Effector memory CD8-positive, alpha-beta T cell (primary cell): Measurements from ENCODE around the gene GJA5.
A peak's percentile ranks its signal among the peaks of the same experiment; 100 is the strongest.

Experiments used
- ATAC-seq: fragments of 150-1000 bp; cut with Tn5 transposase; replicated peaks from 2 replicates; pipeline ENCODE4 v1.10.0; 2021; ENCODE audit warnings: mild to moderate bottlenecking, moderate library complexity
- DNase-seq, 3 experiments: peaks; one replicate each; pipeline ENCODE4 v3.0.0; 2021
- H3K27ac Mint-ChIP-seq, 2 donors: one replicate each; pipeline ENCODE4 v1.8.0; 2022; ENCODE audit warnings: mild to moderate bottlenecking in 2 of 2, mixed read lengths in 2 of 2, moderate library complexity in 2 of 2
- H3K27me3 Mint-ChIP-seq, 2 donors: one replicate each; pipeline ENCODE4 v1.8.0; 2022; ENCODE audit warnings: mixed read lengths in 2 of 2
- H3K36me3 Mint-ChIP-seq: one replicate; pipeline ENCODE4 v1.8.0; 2022; ENCODE audit warnings: mild to moderate bottlenecking, moderate library complexity, mixed read lengths; ENCODE audit not compliant: insufficient read depth
- H3K4me1 Mint-ChIP-seq, 2 donors: one replicate each; pipeline ENCODE4 v1.8.0; 2022; ENCODE audit warnings: low read depth in 2 of 2, mixed read lengths in 2 of 2
- H3K4me3 Mint-ChIP-seq, 2 donors: one replicate each; pipeline ENCODE4 v1.8.0; 2022; ENCODE audit warnings: mild to moderate bottlenecking in 2 of 2, mixed read lengths in 2 of 2, moderate library complexity in 2 of 2
- H3K9me3 Mint-ChIP-seq, 2 donors: one replicate each; pipeline ENCODE4 v1.8.0; 2022; ENCODE audit warnings: mixed read lengths in 2 of 2

GJA5 gene

DNA sequence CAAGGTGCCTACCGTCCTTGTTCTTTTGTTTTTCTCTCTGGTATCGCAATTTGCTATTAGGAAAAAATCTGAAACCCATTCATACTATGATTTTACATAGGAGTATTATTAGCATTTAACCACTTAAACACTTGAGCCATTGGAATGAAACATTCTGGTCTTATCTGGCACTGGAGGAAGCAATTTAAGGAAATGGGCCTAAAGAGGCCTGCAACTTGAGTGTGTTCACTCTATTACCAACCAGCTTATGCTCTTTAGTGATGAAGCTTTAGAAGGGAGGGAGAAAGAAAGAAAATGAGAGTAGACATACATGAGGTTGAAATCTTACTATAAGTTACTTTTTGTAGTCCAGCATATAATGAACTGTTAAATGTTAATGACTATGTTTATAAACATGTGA is 5.7 kb downstream of the GJA5 start:
- DNase-seq (no peak), ATAC-seq (no peak)
- peak overlapping the region in 1 of 2 donors; percentile 3 for H3K27ac Mint-ChIP-seq
- H3K27me3 Mint-ChIP-seq: peaks cover 6 to 33% of the 10 kb centered on the region in 2 donors
- H3K36me3 Mint-ChIP-seq: no peaks in the 10 kb centered on the region
- H3K9me3 Mint-ChIP-seq: no peaks in the 10 kb centered on the region
- H3K4me3 Mint-ChIP-seq: no peak overlapping the region
- no peaks in the 10 kb centered on the region for H3K4me1 Mint-ChIP-seq

DNA sequence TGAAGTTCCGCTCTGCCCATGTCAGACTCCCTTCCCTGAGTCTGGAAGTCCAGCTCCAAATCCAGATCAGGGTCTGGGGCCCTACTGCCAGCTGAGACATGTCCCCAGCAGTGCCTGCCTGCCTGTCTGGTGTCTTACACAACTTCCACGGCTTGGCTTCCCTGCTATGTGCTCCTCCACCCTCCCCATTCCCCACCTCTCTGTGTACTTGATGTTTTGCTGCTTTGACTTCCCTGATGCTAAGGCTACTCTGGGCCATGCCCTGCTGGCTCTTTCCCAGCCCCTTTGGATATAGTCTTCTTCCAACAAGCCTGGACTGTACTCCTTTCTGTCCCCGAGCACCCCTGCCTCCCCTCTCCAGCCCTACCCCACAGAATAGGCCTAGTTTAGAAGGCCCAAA is 7.3 kb downstream of the GJA5 start:
- Mint-ChIP-seq H3K4me1 (no peaks in the 10 kb centered on the region), H3K27me3 (peaks cover 0 to 19% of the 10 kb centered on the region in 2 donors), H3K27ac (peak overlapping the region in 1 of 2 donors; percentile 29), H3K9me3 (no peaks in the 10 kb centered on the region), H3K4me3 (no peak overlapping the region), H3K36me3 (no peaks in the 10 kb centered on the region)
- DNase-seq: no peak
- no peak for ATAC-seq

DNA sequence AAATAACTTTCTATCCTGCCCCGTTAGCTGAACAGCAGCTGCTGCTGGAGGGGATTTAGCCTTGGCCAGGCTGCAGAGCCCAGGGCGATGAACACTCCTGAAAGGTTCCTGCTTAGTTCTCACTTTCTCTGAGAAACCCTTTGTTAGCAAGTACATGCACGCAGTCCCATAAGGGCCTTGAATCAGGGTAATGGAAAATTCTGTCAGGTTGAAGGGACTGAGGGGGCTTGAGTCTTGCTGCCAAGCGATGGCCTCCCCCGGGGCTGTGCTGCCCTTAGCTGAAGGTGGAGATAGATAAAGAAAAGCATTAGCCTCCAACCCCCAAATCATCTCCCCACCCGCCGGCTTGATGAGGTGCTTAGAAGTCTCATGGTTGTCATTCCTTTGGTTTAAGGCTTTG is 7.9 kb downstream of the GJA5 start:
- DNase-seq (no peak), ATAC-seq (no peak)
- Mint-ChIP-seq H3K27me3 (peaks cover 0 to 19% of the 10 kb centered on the region in 2 donors), H3K4me3 (no peak overlapping the region), H3K9me3 (no peaks in the 10 kb centered on the region), H3K36me3 (no peaks in the 10 kb centered on the region), H3K27ac (no peak overlapping the region), H3K4me1 (no peaks in the 10 kb centered on the region)

DNA sequence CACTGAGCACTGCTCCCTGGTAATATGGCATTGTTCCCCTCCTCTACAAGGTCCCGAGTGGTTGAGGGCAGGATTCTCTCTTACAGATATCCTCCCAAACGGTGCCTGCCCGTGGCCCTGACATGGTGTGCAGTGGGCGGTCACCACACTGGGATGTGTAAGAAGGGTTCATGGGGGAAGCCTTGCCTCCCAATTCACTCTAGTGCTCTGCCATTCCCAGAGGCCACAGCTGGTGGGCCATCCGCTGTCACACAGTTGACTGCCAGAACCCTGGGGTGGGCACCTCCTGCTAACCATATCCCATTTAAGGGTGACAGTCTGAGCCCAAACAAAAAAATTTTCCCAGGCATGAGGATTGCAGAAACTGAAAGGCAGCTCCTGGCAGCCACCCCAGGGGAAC is 9.1 kb downstream of the GJA5 start:
- Mint-ChIP-seq H3K27me3 (peaks cover 10 to 11% of the 10 kb centered on the region in 2 donors), H3K4me1 (no peaks in the 10 kb centered on the region), H3K9me3 (no peaks in the 10 kb centered on the region), H3K27ac (no peak overlapping the region), H3K36me3 (no peaks in the 10 kb centered on the region), H3K4me3 (no peak overlapping the region)
- no peak for DNase-seq
- ATAC-seq: no peak

DNA sequence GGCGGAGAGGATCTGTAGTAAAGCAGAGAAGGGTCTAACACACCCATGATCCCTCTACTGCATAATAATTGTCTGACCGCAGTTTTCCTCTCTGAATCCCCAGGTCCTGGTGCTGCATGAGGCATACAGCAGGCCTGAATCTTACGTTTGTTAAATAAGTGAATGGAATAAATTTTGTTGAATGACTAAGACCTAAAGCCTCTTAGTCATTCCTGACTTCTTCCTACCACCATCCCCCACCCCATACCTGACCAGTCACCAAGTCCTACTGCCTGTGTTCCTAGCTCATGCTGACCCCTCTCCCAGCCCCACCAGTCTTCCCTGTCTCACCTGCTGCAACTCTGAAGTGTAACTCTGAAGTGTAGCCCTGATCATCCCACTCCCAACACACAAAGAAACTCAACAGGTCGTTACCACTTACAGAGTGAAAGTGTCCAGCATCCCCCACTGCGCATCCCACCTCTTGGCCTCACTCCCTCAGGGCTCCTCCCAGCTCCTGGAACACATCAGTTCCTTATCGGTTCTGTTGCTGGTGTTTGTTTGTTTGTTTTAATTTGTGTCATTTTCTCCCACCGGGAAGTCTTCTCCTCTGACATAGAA is 9.7 kb downstream of the GJA5 start:
- ATAC-seq (no peak), DNase-seq (no peak)
- Mint-ChIP-seq H3K27me3 (peaks cover 11 to 12% of the 10 kb centered on the region in 2 donors), H3K27ac (no peak overlapping the region), H3K4me1 (no peaks in the 10 kb centered on the region), H3K4me3 (no peak overlapping the region), H3K36me3 (no peaks in the 10 kb centered on the region), H3K9me3 (no peaks in the 10 kb centered on the region)

DNA sequence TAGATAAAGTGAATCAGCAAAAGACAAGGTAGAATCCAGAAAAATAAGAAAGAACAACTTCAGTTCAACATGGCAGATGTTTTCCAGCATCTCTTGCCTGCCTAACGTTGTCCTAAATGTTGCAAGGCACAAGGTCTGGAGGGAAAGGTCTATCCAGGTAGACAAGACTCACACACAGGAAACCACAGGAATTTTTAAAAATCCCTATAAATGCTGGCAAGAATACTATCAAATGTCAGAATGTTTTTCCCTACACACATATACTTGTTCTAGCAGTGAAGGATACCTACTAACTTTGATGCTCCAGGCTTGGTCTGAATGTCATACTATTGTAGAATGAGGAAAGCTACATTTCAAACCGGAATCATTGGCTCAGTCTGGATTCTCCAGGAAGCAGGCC is 10.6 kb downstream of the GJA5 start:
- H3K4me3 Mint-ChIP-seq: no peak overlapping the region
- H3K4me1 Mint-ChIP-seq: no peaks in the 10 kb centered on the region
- no peak overlapping the region for H3K27ac Mint-ChIP-seq
- peaks cover 11 to 12% of the 10 kb centered on the region in 2 donors for H3K27me3 Mint-ChIP-seq
- H3K9me3 Mint-ChIP-seq: no peaks in the 10 kb centered on the region
- no peaks in the 10 kb centered on the region for H3K36me3 Mint-ChIP-seq
- DNase-seq (no peak), ATAC-seq (no peak)

DNA sequence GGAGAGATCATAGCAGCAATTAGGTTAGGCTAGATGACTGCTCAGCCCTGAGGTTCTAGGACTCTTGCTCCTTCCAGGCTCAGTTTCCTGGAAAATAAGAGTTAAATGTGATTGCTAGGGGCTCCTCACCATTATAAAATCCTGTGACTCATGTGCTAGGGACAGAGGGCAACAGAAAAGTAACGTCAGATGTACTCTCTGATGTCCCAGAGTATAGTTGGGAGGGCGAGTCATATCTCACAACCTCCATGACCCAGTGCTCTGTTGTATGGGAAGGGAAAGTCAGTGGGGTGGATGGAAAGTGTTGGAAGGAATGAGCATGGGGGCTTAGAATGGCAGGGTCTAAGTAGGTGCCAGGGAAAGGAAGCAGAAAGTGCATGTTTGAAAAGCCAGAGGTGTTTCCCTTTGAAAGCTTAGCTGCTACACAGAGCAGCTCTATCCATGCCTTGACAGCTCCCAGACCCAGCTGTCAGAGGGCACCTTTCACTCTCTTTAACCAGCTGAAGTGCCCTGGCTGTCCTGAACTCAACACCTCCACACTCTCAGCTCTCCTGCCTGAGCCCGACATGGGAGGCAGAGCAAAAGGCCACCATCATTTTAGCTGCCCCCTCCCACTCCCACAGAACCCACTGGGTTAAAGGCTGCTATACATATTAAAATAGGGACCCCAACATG is 11.6 kb downstream of the GJA5 start:
- DNase-seq (no peak), ATAC-seq (no peak)
- peaks cover 18 to 19% of the 10 kb centered on the region in 2 donors for H3K27me3 Mint-ChIP-seq
- no peak overlapping the region for H3K4me3 Mint-ChIP-seq
- H3K9me3 Mint-ChIP-seq: no peaks in the 10 kb centered on the region
- no peaks in the 10 kb centered on the region for H3K4me1 Mint-ChIP-seq
- H3K36me3 Mint-ChIP-seq: no peaks in the 10 kb centered on the region
- no peak overlapping the region for H3K27ac Mint-ChIP-seq

DNA sequence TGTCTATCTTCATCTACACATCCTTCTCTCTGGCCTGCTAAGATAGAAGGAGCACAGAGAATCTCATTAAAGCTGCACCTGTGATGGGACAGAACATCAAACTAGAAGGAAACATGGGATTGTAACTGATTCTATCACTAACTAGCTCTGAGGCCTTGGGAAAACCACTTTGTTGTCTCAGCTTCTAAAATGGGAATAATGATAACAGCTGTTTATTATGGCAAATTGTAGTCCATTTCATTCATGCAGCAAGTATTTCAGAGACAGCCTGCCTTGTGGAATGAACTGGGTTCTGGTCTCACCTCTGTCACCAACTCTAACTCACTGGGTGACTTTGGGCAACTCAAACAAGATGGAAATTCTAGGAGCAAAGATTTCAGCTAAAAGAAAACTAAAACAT is 12.4 kb downstream of the GJA5 start:
- Mint-ChIP-seq H3K36me3 (no peaks in the 10 kb centered on the region), H3K9me3 (no peaks in the 10 kb centered on the region), H3K4me1 (no peaks in the 10 kb centered on the region), H3K27ac (no peak overlapping the region), H3K4me3 (no peak overlapping the region), H3K27me3 (peaks cover 18 to 19% of the 10 kb centered on the region in 2 donors)
- DNase-seq: no peak
- ATAC-seq: no peak

DNA sequence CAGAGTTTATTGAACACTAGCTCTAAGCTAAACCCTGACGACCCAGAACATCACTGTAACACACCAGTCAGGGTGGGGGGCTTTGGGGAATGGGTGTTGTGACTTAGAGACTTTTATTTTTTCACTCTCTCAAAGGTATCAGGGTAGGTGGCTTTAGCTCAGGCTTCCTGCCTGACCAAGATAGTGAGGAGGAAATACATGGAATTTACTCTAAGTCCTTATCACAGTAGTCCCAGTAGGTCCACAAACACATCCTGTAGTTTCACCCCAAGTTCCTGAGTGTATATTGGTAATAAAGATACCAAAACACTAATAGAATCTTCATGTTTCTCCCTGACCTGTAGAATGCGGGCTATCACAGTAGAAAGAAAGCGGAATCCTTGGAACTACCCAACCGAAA is 15.1 kb downstream of the GJA5 start:
- H3K4me1 Mint-ChIP-seq: no peaks in the 10 kb centered on the region
- H3K9me3 Mint-ChIP-seq: no peaks in the 10 kb centered on the region
- H3K36me3 Mint-ChIP-seq: no peaks in the 10 kb centered on the region
- no peak overlapping the region for H3K27ac Mint-ChIP-seq
- H3K27me3 Mint-ChIP-seq: peaks cover 25 to 27% of the 10 kb centered on the region in 2 donors
- H3K4me3 Mint-ChIP-seq: no peak overlapping the region
- ATAC-seq: no peak
- no peak for DNase-seq

DNA sequence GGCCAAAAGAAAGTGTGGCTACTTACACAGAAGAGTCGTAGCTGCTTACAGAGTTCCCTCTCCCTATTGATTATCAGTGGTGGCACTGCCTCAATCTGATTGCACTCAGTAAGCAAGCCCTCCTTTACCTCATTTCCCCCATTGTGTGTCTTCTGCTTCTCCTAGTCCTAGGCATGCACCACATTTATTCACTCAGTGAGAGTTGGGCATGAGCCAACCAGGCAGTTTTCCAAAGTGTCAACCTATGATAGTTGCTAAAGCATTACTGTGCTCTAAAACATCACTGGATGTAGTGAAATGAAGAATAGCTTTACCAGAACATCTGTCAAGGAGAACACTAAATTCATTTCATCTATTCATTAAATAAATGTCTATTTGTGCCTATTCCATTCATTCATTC is 19.3 kb downstream of the GJA5 start:
- DNase-seq (no peak), ATAC-seq (no peak)
- Mint-ChIP-seq H3K27ac (no peak overlapping the region), H3K36me3 (no peaks in the 10 kb centered on the region), H3K9me3 (no peaks in the 10 kb centered on the region), H3K4me1 (no peaks in the 10 kb centered on the region), H3K4me3 (no peak overlapping the region), H3K27me3 (peaks cover 12 to 51% of the 10 kb centered on the region in 2 donors)

DNA sequence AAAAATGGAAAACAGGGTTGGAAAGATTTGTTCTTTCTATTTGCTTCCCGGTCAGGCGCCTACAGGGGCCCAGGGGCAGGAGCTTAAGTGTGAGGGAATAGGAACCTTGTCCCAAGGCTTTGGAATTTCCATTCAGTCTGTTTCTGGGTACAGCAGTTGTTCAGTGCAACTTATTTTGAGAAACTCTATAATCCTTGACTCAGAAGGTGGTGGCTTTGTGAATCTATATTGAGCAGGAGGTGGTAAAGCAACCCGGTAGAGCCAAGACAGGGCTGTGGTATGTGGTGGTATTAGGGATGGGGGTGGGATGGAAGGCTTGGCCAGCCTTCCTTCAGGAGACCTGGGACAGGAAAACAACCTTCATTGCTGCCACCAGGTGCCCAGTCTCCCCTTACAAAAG is 20.0 kb downstream of the GJA5 start:
- DNase-seq (no peak), ATAC-seq (no peak)
- Mint-ChIP-seq H3K36me3 (no peaks in the 10 kb centered on the region), H3K27ac (no peak overlapping the region), H3K9me3 (no peaks in the 10 kb centered on the region), H3K4me1 (peaks cover 2 to 4% of the 10 kb centered on the region in 2 donors), H3K27me3 (peaks cover 12 to 51% of the 10 kb centered on the region in 2 donors), H3K4me3 (no peak overlapping the region)

DNA sequence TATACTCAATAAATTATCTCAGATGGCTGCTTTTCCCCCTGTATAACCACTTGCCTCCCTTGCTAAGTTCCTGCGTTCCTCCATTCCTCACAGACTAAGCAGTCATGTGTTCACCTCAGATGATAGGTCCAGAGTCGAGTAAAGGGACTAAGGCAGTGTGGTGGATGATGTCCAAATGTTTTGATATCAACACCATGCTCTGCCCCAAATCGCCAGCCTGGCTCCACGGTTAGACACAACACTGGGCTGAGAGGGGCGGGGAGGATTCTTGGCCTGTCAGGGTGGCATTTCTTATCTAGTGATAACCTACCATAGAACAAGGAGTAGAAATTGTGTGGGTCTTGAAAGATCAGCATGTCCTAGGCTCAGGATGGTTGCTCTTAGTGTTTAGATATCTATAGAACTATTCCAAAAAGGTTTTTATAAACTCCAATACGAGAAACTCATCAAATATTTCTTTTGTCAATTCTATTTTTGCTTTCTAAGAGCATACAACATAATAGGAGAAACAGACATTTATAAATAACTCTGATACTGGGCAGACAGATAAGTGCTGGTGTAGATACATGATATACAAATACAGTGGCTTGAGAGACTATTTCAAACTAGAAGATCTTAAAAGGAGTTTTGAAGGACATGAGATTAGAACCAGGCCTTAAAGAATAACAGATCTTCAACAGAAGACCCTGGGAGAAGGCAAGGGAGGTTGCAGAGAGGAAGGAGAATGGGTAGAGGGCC is 21.5 kb downstream of the GJA5 start:
- no peak for ATAC-seq
- DNase-seq: no peak
- H3K4me1 Mint-ChIP-seq: peaks cover 10 to 13% of the 10 kb centered on the region in 2 donors
- H3K4me3 Mint-ChIP-seq: no peak overlapping the region
- no peaks in the 10 kb centered on the region for H3K36me3 Mint-ChIP-seq
- H3K27me3 Mint-ChIP-seq: peaks cover 7 to 51% of the 10 kb centered on the region in 2 donors
- H3K27ac Mint-ChIP-seq: no peak overlapping the region
- H3K9me3 Mint-ChIP-seq: no peaks in the 10 kb centered on the region

DNA sequence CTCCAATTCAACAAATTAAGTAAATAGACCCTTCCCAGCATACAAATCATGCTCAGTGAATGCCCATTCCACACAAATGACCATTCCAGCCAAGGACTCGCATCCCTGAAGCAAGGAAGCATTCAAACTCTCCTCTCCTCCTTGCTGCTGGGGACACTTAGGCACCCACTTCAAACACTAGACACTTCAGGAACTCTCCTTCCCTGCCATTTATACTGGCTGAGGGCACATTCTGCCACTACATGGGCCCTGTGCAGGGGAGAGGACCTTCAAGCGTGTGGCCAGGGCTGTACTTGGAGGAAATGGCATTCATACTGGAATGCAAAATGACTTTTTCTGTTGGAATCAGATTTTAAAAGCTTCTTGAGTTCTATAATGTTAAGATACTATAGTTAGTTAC is 22.3 kb downstream of the GJA5 start:
- no peak overlapping the region for H3K27ac Mint-ChIP-seq
- DNase-seq (no peak), ATAC-seq (no peak)
- H3K36me3 Mint-ChIP-seq: no peaks in the 10 kb centered on the region
- H3K4me1 Mint-ChIP-seq: peaks cover 10 to 13% of the 10 kb centered on the region in 2 donors
- H3K9me3 Mint-ChIP-seq: no peaks in the 10 kb centered on the region
- H3K27me3 Mint-ChIP-seq: peaks cover 11 to 55% of the 10 kb centered on the region in 2 donors
- no peak overlapping the region for H3K4me3 Mint-ChIP-seq

DNA sequence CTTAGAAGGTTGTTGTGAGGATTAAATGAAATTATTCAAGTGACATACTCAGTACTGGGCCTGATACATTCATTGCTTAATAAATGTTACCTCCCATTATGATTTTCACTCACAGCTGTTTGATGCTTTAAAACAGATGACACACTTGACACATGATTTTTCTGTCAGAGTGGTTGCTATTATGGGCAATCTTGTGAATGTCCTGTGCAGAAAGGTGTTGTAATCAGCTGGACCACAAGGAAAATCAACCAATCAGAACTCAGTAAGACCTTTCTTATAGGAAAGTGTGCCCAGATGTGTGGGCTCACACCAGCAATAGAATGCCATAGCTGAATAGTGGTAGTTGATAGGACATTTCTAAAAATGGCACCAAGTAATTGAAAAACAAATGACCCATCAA is 23.5 kb downstream of the GJA5 start:
- H3K4me1 Mint-ChIP-seq: peaks cover 10 to 13% of the 10 kb centered on the region in 2 donors
- H3K36me3 Mint-ChIP-seq: no peaks in the 10 kb centered on the region
- peaks cover 5 to 64% of the 10 kb centered on the region in 2 donors for H3K27me3 Mint-ChIP-seq
- no peak overlapping the region for H3K4me3 Mint-ChIP-seq
- H3K9me3 Mint-ChIP-seq: no peaks in the 10 kb centered on the region
- DNase-seq (no peak), ATAC-seq (no peak)
- no peak overlapping the region for H3K27ac Mint-ChIP-seq
